SH-SY5Y (cell line): ENCODE results near the gene SWAP70.

Experiments used
- GATA2 ChIP-seq: IDR thresholded peaks from 2 replicates; pipeline ENCODE4 v1.6.1; 2011; ENCODE audit warnings: mild to moderate bottlenecking, low read depth, low read length
- GATA3 ChIP-seq: IDR thresholded peaks from 2 replicates; pipeline ENCODE4 v1.6.1; 2011; ENCODE audit warnings: low read depth, mild to moderate bottlenecking, low read length, moderate library complexity

DNA sequence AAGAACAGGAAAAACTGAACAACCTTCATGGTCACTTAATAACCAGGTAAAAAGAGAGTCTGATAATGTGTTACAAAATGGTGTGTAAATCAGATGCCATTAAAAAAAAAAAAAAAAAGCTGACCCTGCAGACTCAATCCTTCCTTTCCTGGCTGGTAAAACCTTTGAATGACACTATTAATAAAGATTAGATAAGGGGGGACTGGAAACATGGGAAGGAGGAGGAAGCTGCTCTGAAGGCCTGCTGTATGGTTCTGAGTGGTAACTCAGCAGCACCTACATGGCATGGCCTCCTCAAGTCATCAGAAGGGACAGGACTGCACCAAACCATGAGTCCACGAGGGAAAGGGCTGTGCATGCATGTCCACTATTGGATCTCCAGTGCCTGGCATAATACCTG, 18.0 kb upstream of the SWAP70 start:
- no peak for TF ChIP-seq GATA3
- no peak for TF ChIP-seq GATA2
